K562 (cell line): ENCODE results near the gene PGM5.

Source experiments
- CC2D1A ChIP-seq: fragments of 450-650 bp; IDR thresholded peaks from 2 replicates; pipeline ENCODE4 v1.6.1; 2017; ENCODE audit warnings: mild to moderate bottlenecking
- CTCF ChIP-seq, 3 experiments: IDR thresholded peaks in 2 of 3; conservative IDR thresholded peaks in 1 of 3; 2 replicates each; pipeline ENCODE4 v1.5.1; 2011 to 2012; ENCODE audit warnings: low read length in 3 of 3, mild to moderate bottlenecking in 3 of 3, control low read depth in 2 of 3, improper control_type of control experiment in 1 of 3, inconsistent platforms in 1 of 3, low read depth in 1 of 3, mixed read lengths in 1 of 3, moderate library complexity in 1 of 3; ENCODE audit not compliant: insufficient read depth in 2 of 3
- EP400 ChIP-seq: fragments of 450-650 bp; IDR thresholded peaks from 2 replicates; pipeline ENCODE4 v1.6.1; 2017; ENCODE audit warnings: antibody characterized with exemption, mild to moderate bottlenecking, moderate library complexity
- ETV1 ChIP-seq: fragments of 450-650 bp; conservative IDR thresholded peaks from 2 replicates; pipeline ENCODE4 v1.6.1; 2016; ENCODE audit warnings: missing genetic modification characterization, control low read depth, low read depth, missing compliant biosample characterization
- MXI1 ChIP-seq: IDR thresholded peaks from 2 replicates; pipeline ENCODE4 v1.6.1; 2011; ENCODE audit warnings: low read depth, mild to moderate bottlenecking, improper control_type of control experiment, low read length
- MYC ChIP-seq, 2 experiments: fragments of 250-450 bp in 1 of 2; sonication (Bioruptor Pico) in 1 of 2; IDR thresholded peaks; 2 replicates each; pipeline versions ENCODE4 v1.5.1 to v1.6.1; 2012 to 2021; ENCODE audit warnings: low read depth in 2 of 2, borderline replicate concordance in 1 of 2, improper control_type of control experiment in 1 of 2, low read length in 1 of 2, mild to moderate bottlenecking in 1 of 2, moderate library complexity in 1 of 2
- POLR2A ChIP-seq: fragments of 450-650 bp; conservative IDR thresholded peaks from 2 replicates; pipeline ENCODE4 v1.6.1; 2016
- SIN3A ChIP-seq, 2 experiments: fragments of 150-350 bp in 1 of 2; IDR thresholded peaks; 2 replicates each; pipeline ENCODE4 v1.6.1; 2011 to 2016; ENCODE audit warnings: borderline replicate concordance in 2 of 2, low read depth in 2 of 2, low read length in 2 of 2, mild to moderate bottlenecking in 2 of 2, moderate library complexity in 2 of 2; ENCODE audit not compliant: control insufficient read depth in 1 of 2
- TARDBP ChIP-seq: fragments of 450-650 bp; IDR thresholded peaks from 2 replicates; pipeline ENCODE4 v1.6.1; 2016
- ZFP36 ChIP-seq: fragments of 150-350 bp; IDR thresholded peaks from 2 replicates; pipeline ENCODE4 v1.6.1; 2018; ENCODE audit warnings: low read length, low read depth; ENCODE audit not compliant: partially characterized antibody

GRCh38 chr9:68507130-68507805, 150.9 kb downstream of the PGM5 start:
- TF ChIP-seq CC2D1A (no peak), EP400 (no peak), CTCF (IDR thresholded peaks at IDR 0.05 in 2 of 3, conservative IDR thresholded peaks at IDR 0.05 in 1 of 3; ENCODE audit: insufficient read depth in 2 of 3, low read depth in 1 of 3, low read length in 3 of 3) (peak; percentile 6 to 62 (median 35); a peak in 4 of 6 replicates), MXI1 (no peak), TARDBP (no peak), MYC (IDR thresholded peaks at IDR 0.05; ENCODE audit: low read depth, low read length) (no peak), MYC (CRISPR knock-in tag; IDR thresholded peaks at IDR 0.05; ENCODE audit: borderline replicate concordance, low read depth) (no peak), ETV1 (tag) (no peak), ZFP36 (no peak), POLR2A (no peak), SIN3A (IDR thresholded peaks at IDR 0.05; ENCODE audit: borderline replicate concordance in 2 of 2, control insufficient read depth in 1 of 2, low read depth in 2 of 2, low read length in 2 of 2) (no peak)
